Measurements from ENCODE around the gene GATA3. TPM values are rescaled to one million over a fixed set of nuclear protein-coding genes. Genes with fewer than 3 reads are reported as not detected.

Gene GATA3
- total RNA-seq, 3 donors from 2014 or later = 0.48 to 36.4 (median 28.2) TPM

DNA sequence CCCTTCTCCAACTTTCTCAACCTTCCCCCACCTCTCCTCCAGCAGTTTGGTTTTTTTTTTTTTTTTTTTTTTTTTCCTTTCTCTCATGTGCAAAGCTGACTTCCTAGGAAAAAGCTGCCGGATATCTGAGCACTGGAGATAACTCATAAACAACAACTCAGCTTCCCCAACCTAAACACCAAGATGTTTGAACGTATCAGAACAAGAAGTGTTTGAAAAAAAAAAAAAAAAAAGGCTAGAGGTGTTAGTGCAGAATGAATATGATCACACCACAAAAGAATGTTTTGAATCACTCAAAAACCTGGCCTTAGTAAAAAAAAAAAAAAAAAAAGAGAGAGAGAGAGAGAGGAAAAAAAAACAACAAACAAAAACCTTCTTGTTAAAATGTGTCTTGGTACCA lies 11.2 kb downstream of the GATA3 start:
- DNase-seq (ENCODE audit: low spot score in 2 of 2) = no peak
- no peaks in the 10 kb centered on the region for H3K27me3 ChIP-seq
- H3K36me3 ChIP-seq = no peaks in the 10 kb centered on the region
- intact Hi-C loops (cut with DNase I; ENCODE audit: low total_unique reads) = loop anchor here (10.0 kb wide), 1 partner anchor 339 kb away; no protein-coding TSS in a partner anchor
- no peaks in the 10 kb centered on the region for H3K4me1 ChIP-seq
- H3K9me3 ChIP-seq = no peaks in the 10 kb centered on the region
- H3K4me3 ChIP-seq = no peak overlapping the region
- TF ChIP-seq POLR2AphosphoS5 (IDR thresholded peaks at IDR 0.05) (no peak), POLR2A (IDR thresholded peaks at IDR 0.05) (no peak)
- TF ChIP-seq, protein P1, sequence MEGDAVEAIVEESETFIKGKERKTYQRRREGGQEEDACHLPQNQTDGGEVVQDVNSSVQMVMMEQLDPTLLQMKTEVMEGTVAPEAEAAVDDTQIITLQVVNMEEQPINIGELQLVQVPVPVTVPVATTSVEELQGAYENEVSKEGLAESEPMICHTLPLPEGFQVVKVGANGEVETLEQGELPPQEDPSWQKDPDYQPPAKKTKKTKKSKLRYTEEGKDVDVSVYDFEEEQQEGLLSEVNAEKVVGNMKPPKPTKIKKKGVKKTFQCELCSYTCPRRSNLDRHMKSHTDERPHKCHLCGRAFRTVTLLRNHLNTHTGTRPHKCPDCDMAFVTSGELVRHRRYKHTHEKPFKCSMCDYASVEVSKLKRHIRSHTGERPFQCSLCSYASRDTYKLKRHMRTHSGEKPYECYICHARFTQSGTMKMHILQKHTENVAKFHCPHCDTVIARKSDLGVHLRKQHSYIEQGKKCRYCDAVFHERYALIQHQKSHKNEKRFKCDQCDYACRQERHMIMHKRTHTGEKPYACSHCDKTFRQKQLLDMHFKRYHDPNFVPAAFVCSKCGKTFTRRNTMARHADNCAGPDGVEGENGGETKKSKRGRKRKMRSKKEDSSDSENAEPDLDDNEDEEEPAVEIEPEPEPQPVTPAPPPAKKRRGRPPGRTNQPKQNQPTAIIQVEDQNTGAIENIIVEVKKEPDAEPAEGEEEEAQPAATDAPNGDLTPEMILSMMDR (IDR thresholded peaks at IDR 0.05) = no peak
- peak overlapping the region in 1 of 2 donors; percentile 33 for H3K27ac ChIP-seq

DNA sequence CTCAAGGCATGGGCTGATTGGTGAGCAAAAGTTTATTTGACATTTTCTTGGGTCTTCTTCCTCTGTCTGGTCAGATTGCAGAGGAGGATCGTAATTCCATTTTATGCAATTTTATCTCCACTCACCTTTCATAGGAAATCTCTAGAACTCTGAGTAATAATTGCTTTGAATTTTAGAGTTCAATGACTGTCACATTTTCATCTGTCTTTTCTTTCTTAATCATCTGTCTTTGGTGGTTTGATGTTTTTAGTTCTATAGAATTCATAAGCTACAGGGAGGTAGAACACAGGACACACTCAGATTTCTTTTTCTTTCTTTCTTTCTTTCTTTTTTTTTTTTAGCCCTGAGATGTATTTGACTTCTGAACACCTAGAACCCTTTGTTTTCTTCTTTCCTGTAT lies 11.6 kb downstream of the GATA3 start:
- TF ChIP-seq POLR2AphosphoS5 (IDR thresholded peaks at IDR 0.05) (no peak), POLR2A (IDR thresholded peaks at IDR 0.05) (no peak)
- TF ChIP-seq, protein P1 (IDR thresholded peaks at IDR 0.05) = no peak
- no peak overlapping the region for H3K4me3 ChIP-seq
- H3K27me3 ChIP-seq = no peaks in the 10 kb centered on the region
- H3K36me3 ChIP-seq = no peaks in the 10 kb centered on the region
- intact Hi-C loops (cut with DNase I; ENCODE audit: low total_unique reads) = loop anchor here (10.0 kb wide), 1 partner anchor 339 kb away; no protein-coding TSS in a partner anchor
- H3K27ac ChIP-seq = peak overlapping the region in 1 of 2 donors; percentile 31
- no peaks in the 10 kb centered on the region for H3K4me1 ChIP-seq
- no peaks in the 10 kb centered on the region for H3K9me3 ChIP-seq
- DNase-seq (ENCODE audit: low spot score in 2 of 2) = no peak

DNA sequence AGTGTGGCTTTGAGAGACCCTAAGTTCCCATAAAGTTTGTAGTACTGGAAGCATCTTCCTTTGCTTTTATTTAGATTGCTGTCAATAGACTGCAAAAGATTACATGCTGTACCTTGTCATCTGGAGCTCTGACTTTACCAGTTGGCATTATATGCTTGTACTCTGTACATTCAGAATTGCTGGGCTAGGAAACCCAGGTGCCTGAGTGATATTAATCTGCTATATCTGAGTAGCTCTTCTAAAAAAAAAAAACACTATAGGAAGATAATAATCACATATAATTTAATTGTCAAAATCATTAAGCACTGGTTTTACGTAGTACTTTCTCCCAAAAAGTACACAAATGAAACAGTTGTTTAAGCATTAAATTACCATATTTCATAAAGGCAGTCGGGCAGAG lies 12.3 kb downstream of the GATA3 start:
- H3K36me3 ChIP-seq = no peaks in the 10 kb centered on the region
- no peak overlapping the region for H3K4me3 ChIP-seq
- H3K4me1 ChIP-seq = no peaks in the 10 kb centered on the region
- no peak for DNase-seq (ENCODE audit: low spot score in 2 of 2)
- H3K9me3 ChIP-seq = no peaks in the 10 kb centered on the region
- H3K27ac ChIP-seq = peak overlapping the region; percentile 19 to 31
- intact Hi-C loops (cut with DNase I; ENCODE audit: low total_unique reads) = loop anchor here (10.0 kb wide), 1 partner anchor 338 kb away; no protein-coding TSS in a partner anchor
- H3K27me3 ChIP-seq = no peaks in the 10 kb centered on the region
- TF ChIP-seq, protein P1 (IDR thresholded peaks at IDR 0.05) = no peak
- TF ChIP-seq POLR2A (IDR thresholded peaks at IDR 0.05) = no peak
- TF ChIP-seq POLR2AphosphoS5 (IDR thresholded peaks at IDR 0.05) = no peak

GRCh38 chr10:8069108-8069507 lies 14.6 kb downstream of the GATA3 start:
- H3K9me3 ChIP-seq = no peaks in the 10 kb centered on the region
- H3K36me3 ChIP-seq = no peaks in the 10 kb centered on the region
- intact Hi-C loops (cut with DNase I; ENCODE audit: low total_unique reads) = loop anchor here (10.0 kb wide), 1 partner anchor 336 kb away; no protein-coding TSS in a partner anchor
- no peak for DNase-seq (ENCODE audit: low spot score in 2 of 2)
- peak overlapping the region in 1 of 2 donors; percentile 61 for H3K27ac ChIP-seq
- no peak overlapping the region for H3K4me3 ChIP-seq
- TF ChIP-seq POLR2A (IDR thresholded peaks at IDR 0.05) (no peak), POLR2AphosphoS5 (IDR thresholded peaks at IDR 0.05) (no peak)
- TF ChIP-seq, protein P1 (IDR thresholded peaks at IDR 0.05) = no peak
- no peaks in the 10 kb centered on the region for H3K4me1 ChIP-seq
- no peaks in the 10 kb centered on the region for H3K27me3 ChIP-seq

GRCh38 chr10:8069627-8070026 lies 15.1 kb downstream of the GATA3 start:
- Histone ChIP-seq H3K27me3 (no peaks in the 10 kb centered on the region), H3K36me3 (no peaks in the 10 kb centered on the region), H3K27ac (peak overlapping the region; percentile 55 to 65), H3K4me1 (no peaks in the 10 kb centered on the region), H3K4me3 (no peak overlapping the region), H3K9me3 (no peaks in the 10 kb centered on the region)
- DNase-seq (ENCODE audit: low spot score in 2 of 2) = no peak
- intact Hi-C loops (cut with DNase I; ENCODE audit: low total_unique reads) = loop anchor here (10.0 kb wide), 1 partner anchor 335 kb away; no protein-coding TSS in a partner anchor
- TF ChIP-seq POLR2A (IDR thresholded peaks at IDR 0.05) (no peak), POLR2AphosphoS5 (IDR thresholded peaks at IDR 0.05) (no peak)
- TF ChIP-seq, protein P1 (IDR thresholded peaks at IDR 0.05) = no peak

Data from breast epithelium (tissue), 4 donors.